Measurements from ENCODE around the gene PPP3CA. TPM values are rescaled to one million over a fixed set of nuclear protein-coding genes. Genes with fewer than 3 reads are reported as not detected.
A peak's percentile ranks its signal among the peaks of the same experiment; 100 is the strongest.

The PPP3CA gene
- total RNA-seq, 1 experiment from 2014 or later = 48.2 TPM

DNA sequence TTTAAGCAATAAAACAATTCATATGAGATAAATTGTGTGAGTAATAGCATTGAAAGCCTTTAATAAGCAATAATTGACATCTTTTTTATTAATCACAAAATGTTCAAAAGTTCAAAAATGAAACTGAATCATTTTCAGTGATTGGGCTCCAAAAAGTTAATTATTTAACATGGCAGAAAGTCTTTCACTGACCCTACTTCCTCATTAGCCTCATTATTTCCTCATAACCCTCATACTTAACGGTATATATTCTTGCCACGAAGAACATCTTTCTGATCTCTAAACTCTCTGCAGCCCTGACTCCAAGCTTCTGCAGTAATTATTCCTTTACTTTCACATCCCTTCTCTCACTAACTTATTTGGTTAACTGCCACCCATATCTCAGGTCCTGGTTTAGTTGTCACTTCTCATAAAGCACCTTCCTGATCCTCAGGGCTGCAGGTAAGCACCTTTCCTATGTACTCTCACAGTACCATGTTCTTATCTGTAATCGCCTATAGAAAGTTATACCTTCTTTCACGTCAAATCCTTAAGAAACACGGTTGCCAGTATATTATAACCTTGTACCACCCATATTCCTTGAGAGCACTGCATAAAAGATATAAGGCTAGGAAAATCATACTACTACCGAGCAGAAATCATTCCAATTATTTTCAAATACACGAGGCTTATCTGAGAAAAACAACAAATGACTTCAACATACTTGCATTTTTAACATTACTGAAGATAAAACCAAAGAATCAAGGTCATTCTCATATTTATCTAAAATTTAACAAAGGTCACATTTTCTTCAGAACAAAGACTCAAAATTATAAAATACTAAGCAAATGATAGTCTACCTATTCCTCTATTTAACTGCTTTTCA lies 72.2 kb downstream of the PPP3CA start:
- Histone ChIP-seq H3K36me3 (no peaks in the 10 kb centered on the region), H3K4me3 (no peak overlapping the region), H3K4me1 (replicated peaks) (peaks cover 13% of the 10 kb centered on the region), H3K27ac (no peak overlapping the region), H3K9me3 (replicated peaks) (no peaks in the 10 kb centered on the region), H3K27me3 (replicated peaks) (no peaks in the 10 kb centered on the region)
- DNase-seq (ENCODE audit: low read depth in 1 of 2, low spot score in 2 of 2) = no peak

DNA sequence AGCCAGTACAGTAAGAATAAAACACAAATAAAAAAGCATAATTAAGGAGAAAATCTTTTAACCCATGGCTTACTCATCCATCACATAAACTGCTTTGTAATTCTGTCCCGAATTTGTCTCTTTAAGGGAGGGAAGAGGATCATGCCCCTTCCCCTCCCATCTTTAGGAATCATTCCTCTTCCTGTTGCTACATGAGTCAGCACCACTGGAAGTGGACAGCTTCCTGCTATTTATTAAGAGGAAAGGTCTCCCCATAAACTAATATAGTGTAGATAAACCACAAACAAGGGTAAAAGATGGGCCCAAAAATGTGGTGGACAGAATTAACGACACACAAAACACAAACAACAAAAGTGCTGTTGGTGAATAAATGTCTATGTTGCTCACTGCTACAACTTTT lies 75.8 kb downstream of the PPP3CA start:
- Histone ChIP-seq H3K4me3 (no peak overlapping the region), H3K4me1 (replicated peaks) (no peaks in the 10 kb centered on the region), H3K27ac (no peak overlapping the region), H3K27me3 (replicated peaks) (no peaks in the 10 kb centered on the region), H3K9me3 (replicated peaks) (no peaks in the 10 kb centered on the region), H3K36me3 (no peaks in the 10 kb centered on the region)
- DNase-seq (ENCODE audit: low read depth in 1 of 2, low spot score in 2 of 2) = no peak

DNA sequence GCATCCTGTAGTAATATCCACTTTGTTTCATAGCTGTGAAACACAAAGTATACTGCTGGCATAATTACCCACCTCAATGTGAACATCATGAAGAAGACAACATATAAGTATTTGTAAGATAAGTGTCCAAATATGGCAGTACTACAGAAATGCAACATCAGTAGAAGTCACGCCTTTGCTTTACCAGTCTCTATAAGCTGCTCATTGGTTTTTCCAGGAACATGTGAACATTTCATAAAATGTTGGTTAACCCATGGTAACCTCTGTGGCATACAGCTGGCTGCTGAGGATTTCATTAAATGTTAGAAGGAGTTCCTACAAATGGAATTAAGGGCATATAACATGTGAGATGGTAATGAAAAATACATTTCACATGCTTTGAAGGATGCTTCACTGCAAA lies 77.6 kb downstream of the PPP3CA start:
- Histone ChIP-seq H3K4me3 (no peak overlapping the region), H3K27ac (no peak overlapping the region), H3K4me1 (replicated peaks) (peaks cover 9% of the 10 kb centered on the region), H3K36me3 (no peaks in the 10 kb centered on the region), H3K27me3 (replicated peaks) (no peaks in the 10 kb centered on the region), H3K9me3 (replicated peaks) (no peaks in the 10 kb centered on the region)
- DNase-seq (ENCODE audit: low read depth in 1 of 2, low spot score in 2 of 2) = no peak

DNA sequence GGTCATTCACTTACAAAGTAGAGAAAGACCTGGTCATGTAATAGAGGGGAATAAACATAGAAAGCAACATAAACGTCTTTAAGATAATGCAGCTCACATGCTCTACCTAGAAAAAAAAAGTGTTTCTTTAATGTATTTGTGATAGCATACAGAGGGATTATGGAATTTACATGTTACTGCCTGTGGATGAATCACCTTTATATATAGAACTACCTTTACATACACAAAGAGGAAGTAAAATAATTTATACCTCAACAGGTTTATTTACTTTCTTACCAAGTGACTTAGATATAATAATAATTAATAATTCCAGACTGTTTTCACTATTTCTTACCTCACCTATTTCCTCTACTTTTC lies 81.5 kb downstream of the PPP3CA start:
- H3K4me3 ChIP-seq = no peak overlapping the region
- DNase-seq (ENCODE audit: low read depth in 1 of 2, low spot score in 2 of 2) = no peak
- no peaks in the 10 kb centered on the region for H3K9me3 ChIP-seq (replicated peaks)
- no peak overlapping the region for H3K27ac ChIP-seq
- H3K4me1 ChIP-seq (replicated peaks) = peaks cover 10% of the 10 kb centered on the region
- H3K36me3 ChIP-seq = no peaks in the 10 kb centered on the region
- H3K27me3 ChIP-seq (replicated peaks) = no peaks in the 10 kb centered on the region

DNA sequence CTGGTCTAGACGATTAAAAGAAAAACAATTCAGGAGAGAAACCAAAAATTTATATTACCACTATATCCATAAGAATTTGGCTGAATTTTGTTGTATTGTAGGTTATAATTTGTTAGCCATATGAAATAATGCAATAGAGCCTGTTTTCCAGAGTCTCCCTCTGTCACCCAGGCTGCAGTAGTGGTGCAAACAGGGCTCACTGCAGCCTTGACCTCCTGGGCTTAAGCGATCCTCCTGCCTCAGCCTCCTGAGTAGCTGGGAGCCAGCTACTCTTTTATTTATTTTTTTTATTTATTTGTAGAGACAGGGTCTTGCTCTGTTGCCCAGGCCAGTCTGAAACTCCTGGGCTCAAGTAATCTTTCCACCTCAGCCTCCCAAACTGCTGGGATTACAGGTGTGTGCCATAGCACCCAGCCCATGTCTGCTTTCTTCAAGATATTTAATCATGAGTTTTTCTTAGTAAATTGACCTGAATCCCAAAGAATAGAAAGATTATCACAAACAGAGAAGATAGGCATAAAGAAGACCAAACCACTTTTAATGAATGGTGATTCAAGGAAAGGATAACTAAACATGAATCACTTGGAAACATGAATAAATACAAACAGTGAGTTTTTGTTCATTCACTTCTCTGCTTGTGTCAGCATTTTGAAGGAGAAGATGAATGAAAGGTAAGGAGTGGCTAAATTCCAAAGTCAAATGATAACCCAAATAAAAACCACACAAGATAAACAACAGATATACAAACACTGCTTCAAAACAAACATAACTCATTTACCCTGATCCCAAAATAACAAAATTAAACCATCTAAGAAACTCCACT lies 82.1 kb downstream of the PPP3CA start:
- no peaks in the 10 kb centered on the region for H3K27me3 ChIP-seq (replicated peaks)
- H3K36me3 ChIP-seq = no peaks in the 10 kb centered on the region
- no peak overlapping the region for H3K27ac ChIP-seq
- no peak overlapping the region for H3K4me3 ChIP-seq
- H3K9me3 ChIP-seq (replicated peaks) = no peaks in the 10 kb centered on the region
- peak in 1 of 2 experiments; percentile 45 for DNase-seq (ENCODE audit: low read depth in 1 of 2, low spot score in 2 of 2)
- H3K4me1 ChIP-seq (replicated peaks) = peaks cover 10% of the 10 kb centered on the region

DNA sequence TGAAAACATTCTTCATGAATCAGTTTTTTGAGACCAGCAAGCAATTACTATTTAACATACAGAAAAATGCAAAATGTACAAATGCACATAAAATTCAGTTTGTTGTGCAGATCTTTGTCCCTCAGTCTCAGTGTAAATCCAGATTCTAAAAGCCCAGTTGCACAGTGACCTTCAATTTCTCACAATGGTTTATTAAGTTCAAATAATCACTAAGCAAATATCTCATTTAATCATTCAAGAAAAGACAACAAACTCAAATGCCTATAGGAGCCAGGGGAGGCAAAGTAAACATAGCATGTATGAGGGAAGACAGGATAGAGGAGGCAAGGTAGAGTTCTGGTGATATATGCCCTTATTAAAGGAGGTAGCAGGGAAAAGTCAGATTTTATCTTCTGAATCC lies 82.8 kb downstream of the PPP3CA start:
- Histone ChIP-seq H3K27ac (no peak overlapping the region), H3K27me3 (replicated peaks) (no peaks in the 10 kb centered on the region), H3K4me3 (no peak overlapping the region), H3K4me1 (replicated peaks) (peaks cover 10% of the 10 kb centered on the region), H3K36me3 (no peaks in the 10 kb centered on the region), H3K9me3 (replicated peaks) (no peaks in the 10 kb centered on the region)
- DNase-seq (ENCODE audit: low read depth in 1 of 2, low spot score in 2 of 2) = no peak

DNA sequence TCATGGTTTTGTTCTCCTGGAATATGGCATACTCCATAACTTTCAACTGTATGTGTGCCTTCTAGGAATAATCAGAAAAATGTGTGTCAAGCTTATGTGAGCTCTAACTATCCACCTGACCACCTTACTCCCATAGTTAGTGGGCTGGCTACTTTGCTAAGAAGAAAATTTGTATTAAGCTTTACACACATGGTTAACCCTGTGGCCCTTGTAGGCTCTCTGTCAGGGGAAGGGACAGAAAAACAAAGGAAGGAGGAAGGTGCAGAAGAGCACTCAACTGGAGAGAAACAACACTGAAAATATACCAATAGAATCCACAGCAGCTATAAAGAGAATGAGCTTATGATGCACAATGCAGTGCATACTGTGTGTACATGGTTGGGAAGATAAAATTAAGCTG lies 84.6 kb downstream of the PPP3CA start:
- DNase-seq (ENCODE audit: low read depth in 1 of 2, low spot score in 2 of 2) = no peak
- Histone ChIP-seq H3K36me3 (no peaks in the 10 kb centered on the region), H3K4me1 (replicated peaks) (peaks cover 10% of the 10 kb centered on the region), H3K27me3 (replicated peaks) (no peaks in the 10 kb centered on the region), H3K4me3 (no peak overlapping the region), H3K9me3 (replicated peaks) (no peaks in the 10 kb centered on the region), H3K27ac (no peak overlapping the region)

DNA sequence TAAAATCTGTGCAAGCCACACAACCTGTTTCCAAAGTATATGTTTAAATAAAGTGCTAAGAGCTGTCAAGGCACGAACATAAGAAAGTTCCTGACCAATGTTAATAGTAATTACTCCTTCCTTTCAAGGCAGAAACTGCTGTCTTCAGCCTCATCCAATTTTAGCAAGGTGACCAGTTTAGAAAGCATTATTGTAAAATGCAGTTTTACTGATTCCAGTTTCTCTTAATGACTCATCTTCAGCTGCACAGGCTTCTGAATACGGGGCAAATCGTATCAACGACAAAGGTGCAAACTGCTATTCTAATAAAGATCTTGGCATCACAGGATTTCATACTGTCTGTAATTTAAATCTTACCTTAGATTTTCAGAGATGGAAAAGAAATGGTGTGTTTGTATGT lies 87.5 kb downstream of the PPP3CA start:
- H3K9me3 ChIP-seq (replicated peaks) = no peaks in the 10 kb centered on the region
- DNase-seq (ENCODE audit: low read depth in 1 of 2, low spot score in 2 of 2) = no peak
- no peaks in the 10 kb centered on the region for H3K27me3 ChIP-seq (replicated peaks)
- no peaks in the 10 kb centered on the region for H3K36me3 ChIP-seq
- no peak overlapping the region for H3K4me3 ChIP-seq
- 0 out of 2 replicates have a peak, but pooled peaks cover 3% of the 10 kb centered on the region for H3K4me1 ChIP-seq (replicated peaks)
- H3K27ac ChIP-seq = no peak overlapping the region

DNA sequence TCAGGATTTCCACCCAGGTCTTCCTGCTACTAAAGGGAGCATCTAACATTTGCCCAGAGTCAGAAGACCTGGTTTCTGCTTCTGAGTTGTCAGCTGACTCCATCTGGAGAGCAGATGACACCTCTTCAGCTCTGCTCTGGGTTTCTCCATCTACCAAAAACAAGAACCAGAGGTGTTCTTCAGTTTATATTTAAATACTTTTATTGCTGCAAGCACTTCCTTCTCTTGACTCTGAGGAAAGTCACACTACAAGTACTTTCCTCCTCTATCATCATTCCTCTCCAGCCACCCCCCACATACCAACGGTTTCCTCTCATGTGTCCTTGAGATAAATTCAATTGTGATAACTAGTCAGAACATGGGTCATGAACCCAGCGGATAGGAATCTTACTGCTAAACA lies 88.4 kb downstream of the PPP3CA start:
- Histone ChIP-seq H3K36me3 (no peaks in the 10 kb centered on the region), H3K27ac (no peak overlapping the region), H3K9me3 (replicated peaks) (no peaks in the 10 kb centered on the region), H3K27me3 (replicated peaks) (no peaks in the 10 kb centered on the region), H3K4me3 (no peak overlapping the region), H3K4me1 (replicated peaks) (no peaks in the 10 kb centered on the region)
- no peak for DNase-seq (ENCODE audit: low read depth in 1 of 2, low spot score in 2 of 2)

DNA sequence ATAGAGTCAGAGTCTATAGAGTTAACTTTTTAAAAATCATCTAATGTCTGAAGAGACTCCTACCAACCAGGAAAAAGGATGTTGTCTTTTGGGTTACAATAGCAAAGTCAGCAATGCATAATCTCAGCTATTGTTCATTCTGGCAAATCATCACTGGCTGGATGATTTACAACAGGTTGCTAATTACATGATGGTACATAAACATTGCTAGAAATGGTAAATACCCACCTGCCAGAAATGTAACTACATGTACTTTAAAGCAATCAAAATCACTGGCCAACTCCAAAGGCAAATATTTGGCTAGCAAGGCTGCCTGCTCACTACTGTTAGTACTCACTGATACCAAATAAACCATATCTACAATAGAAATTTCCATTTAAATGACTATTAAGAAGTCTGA lies 91.1 kb downstream of the PPP3CA start:
- no peaks in the 10 kb centered on the region for H3K36me3 ChIP-seq
- no peak for DNase-seq (ENCODE audit: low read depth in 1 of 2, low spot score in 2 of 2)
- H3K4me3 ChIP-seq = no peak overlapping the region
- H3K27me3 ChIP-seq (replicated peaks) = no peaks in the 10 kb centered on the region
- 0 out of 2 replicates have a peak, but pooled peaks cover 5% of the 10 kb centered on the region for H3K4me1 ChIP-seq (replicated peaks)
- H3K27ac ChIP-seq = no peak overlapping the region
- H3K9me3 ChIP-seq (replicated peaks) = no peaks in the 10 kb centered on the region

DNA sequence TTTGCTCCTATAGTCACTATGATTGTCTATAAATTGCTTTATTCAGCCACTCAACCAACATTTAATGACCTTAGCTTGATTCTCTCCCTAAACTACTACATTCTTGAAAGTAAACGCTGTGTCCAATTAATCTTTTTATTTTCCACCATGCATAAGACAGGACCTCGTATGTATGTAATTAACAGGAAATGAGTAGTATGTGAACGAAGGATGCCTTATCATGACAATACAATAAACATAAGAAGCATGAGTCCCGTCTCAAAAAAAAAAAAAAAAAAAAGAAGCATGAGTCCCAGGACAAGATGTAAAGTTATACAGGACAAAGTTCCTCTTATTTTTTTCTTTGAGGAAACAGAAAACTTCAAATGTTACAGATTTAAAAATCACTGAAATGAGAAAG lies 92.5 kb downstream of the PPP3CA start:
- DNase-seq (ENCODE audit: low read depth in 1 of 2, low spot score in 2 of 2) = no peak
- 0 out of 2 replicates have a peak, but pooled peaks cover 5% of the 10 kb centered on the region for H3K4me1 ChIP-seq (replicated peaks)
- H3K27ac ChIP-seq = no peak overlapping the region
- H3K36me3 ChIP-seq = no peaks in the 10 kb centered on the region
- no peaks in the 10 kb centered on the region for H3K27me3 ChIP-seq (replicated peaks)
- H3K9me3 ChIP-seq (replicated peaks) = no peaks in the 10 kb centered on the region
- H3K4me3 ChIP-seq = no peak overlapping the region

DNA sequence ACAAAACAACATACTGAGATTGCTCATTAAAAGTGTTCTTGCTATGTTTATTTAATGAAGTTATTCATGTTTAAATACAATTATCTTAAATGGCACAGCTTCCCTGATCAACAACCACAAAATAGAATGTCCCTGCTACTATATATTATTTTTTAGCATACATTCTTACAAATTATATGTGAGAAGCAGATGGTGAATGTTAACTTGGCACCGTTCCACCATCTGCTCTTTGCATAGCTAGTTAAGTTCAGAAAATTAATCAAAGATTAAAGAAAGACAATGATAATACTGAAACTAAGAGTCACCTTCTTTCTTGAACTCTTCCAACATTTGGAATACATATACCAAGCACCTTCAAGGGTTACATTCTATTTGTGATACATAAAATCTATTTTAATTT lies 94.2 kb downstream of the PPP3CA start:
- H3K4me1 ChIP-seq (replicated peaks) = 0 out of 2 replicates have a peak, but pooled peaks cover 5% of the 10 kb centered on the region
- H3K27ac ChIP-seq = no peak overlapping the region
- no peaks in the 10 kb centered on the region for H3K36me3 ChIP-seq
- H3K4me3 ChIP-seq = no peak overlapping the region
- H3K27me3 ChIP-seq (replicated peaks) = no peaks in the 10 kb centered on the region
- no peak for DNase-seq (ENCODE audit: low read depth in 1 of 2, low spot score in 2 of 2)
- no peaks in the 10 kb centered on the region for H3K9me3 ChIP-seq (replicated peaks)

DNA sequence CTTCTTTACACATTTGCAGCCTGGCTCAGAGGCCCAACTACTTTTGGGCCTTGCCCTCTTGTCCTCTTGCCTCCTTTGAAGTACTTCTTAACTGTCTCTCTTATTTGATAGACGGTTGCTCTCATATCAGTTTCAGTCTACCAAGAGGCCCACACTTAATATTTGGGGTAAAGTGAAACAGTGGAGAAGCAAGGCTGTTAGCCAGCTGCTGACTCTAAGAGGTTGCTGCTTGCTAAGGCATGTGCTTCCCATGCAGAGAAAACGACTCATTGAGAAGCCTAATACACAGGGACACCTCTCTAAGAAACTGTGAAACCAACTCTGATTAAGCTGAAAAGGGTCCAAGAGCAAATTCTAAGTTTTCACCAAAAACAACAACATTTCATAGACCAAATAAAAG lies 94.6 kb downstream of the PPP3CA start:
- Histone ChIP-seq H3K36me3 (no peaks in the 10 kb centered on the region), H3K27me3 (replicated peaks) (no peaks in the 10 kb centered on the region), H3K4me3 (no peak overlapping the region), H3K27ac (no peak overlapping the region), H3K4me1 (replicated peaks) (0 out of 2 replicates have a peak, but pooled peaks cover 5% of the 10 kb centered on the region), H3K9me3 (replicated peaks) (no peaks in the 10 kb centered on the region)
- no peak for DNase-seq (ENCODE audit: low read depth in 1 of 2, low spot score in 2 of 2)

DNA sequence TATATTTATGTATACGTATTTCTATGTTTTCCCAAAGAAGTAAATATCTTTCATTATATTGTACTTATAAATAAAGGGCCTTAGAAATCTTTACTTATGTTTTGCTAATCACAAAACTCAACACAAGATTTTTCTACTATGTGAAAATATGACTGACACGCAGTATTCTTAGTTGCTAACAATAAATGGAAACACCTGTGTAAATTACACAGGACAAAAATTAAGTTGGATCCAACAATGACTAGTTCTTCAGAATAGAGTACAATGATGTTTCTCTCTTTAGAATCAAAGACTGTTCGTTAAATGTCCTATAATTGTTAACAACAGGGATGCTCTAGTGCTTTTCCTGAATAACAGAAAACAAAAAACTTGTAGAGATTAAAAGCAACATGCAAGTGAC lies 96.1 kb downstream of the PPP3CA start:
- H3K27ac ChIP-seq = no peak overlapping the region
- H3K4me1 ChIP-seq (replicated peaks) = 0 out of 2 replicates have a peak, but pooled peaks cover 5% of the 10 kb centered on the region
- no peaks in the 10 kb centered on the region for H3K27me3 ChIP-seq (replicated peaks)

More for the DNA sequence above, 96.1 kb downstream of the PPP3CA start:
- Histone ChIP-seq H3K36me3 (no peaks in the 10 kb centered on the region), H3K9me3 (replicated peaks) (no peaks in the 10 kb centered on the region), H3K4me3 (no peak overlapping the region)
- DNase-seq (ENCODE audit: low read depth in 1 of 2, low spot score in 2 of 2) = no peak

Data from SJSA1 (cell line).